Adrenal gland (tissue), 12 donors: ENCODE measurements around the gene SLC35E2B. TPM values are rescaled to one million over a fixed set of nuclear protein-coding genes. Genes with fewer than 3 reads are reported as not detected.
"Not testable (repeated sequence)": the region's sequence is repeated elsewhere in the genome, so short reads cannot be mapped to it uniquely, and the experiment has no call there.

Experiments
- DNase-seq, 7 donors: peaks; one replicate each; pipeline ENCODE4 v3.0.0-alpha.2; 2019 to 2020
- H3K27ac ChIP-seq, 5 donors: fragments of 200-600 bp; sonication (generic) in 4 of 5; 1 replicate in 3 of 5; 2 replicates in 2 of 5; pipeline versions ENCODE4 v1.5.1 to v1.8.0; 2016 to 2020; ENCODE audit warnings: mild to moderate bottlenecking in 1 of 5
- H3K27me3 ChIP-seq: fragments of 200-600 bp; 2 replicates; pipeline ENCODE4 v1.8.0; 2021
- H3K36me3 ChIP-seq, 2 donors: fragments of 200-600 bp; replicated peaks in 1 of 2; 1 replicate in 1 of 2; 2 replicates in 1 of 2; pipeline versions ENCODE4 v1.5.1 to v1.8.0; 2018 to 2022
- H3K4me1 ChIP-seq, 2 donors: fragments of 200-600 bp; replicated peaks in 1 of 2; 1 replicate in 1 of 2; 2 replicates in 1 of 2; pipeline versions ENCODE4 v1.5.1 to v1.8.0; 2018 to 2021
- H3K4me3 ChIP-seq, 4 donors: fragments of 200-600 bp; sonication (generic) in 3 of 4; one replicate each; pipeline ENCODE4 v1.5.1; 2016 to 2018
- H3K9me3 ChIP-seq, 3 donors: fragments of 200-600 bp; sonication (generic) in 1 of 3; replicated peaks in 1 of 3; 1 replicate in 2 of 3; 2 replicates in 1 of 3; pipeline versions ENCODE4 v1.5.1 to v1.8.0; 2016 to 2021
- CTCF ChIP-seq, 6 experiments: fragments of 450-650 bp in 4 of 6; fragments of 200-600 bp in 2 of 6; sonication (generic) in 1 of 6; IDR thresholded peaks; 1 replicate in 5 of 6; 2 replicates in 1 of 6; pipeline versions ENCODE4 v1.5.1 to v1.8.0; 2016 to 2021; ENCODE audit warnings: antibody characterized with exemption in 6 of 6, mild to moderate bottlenecking in 2 of 6, moderate library complexity in 1 of 6
- POLR2A ChIP-seq, 2 donors: fragments of 450-650 bp; IDR thresholded peaks; one replicate each; pipeline ENCODE4 v1.6.1; 2017; ENCODE audit warnings: antibody characterized with exemption in 2 of 2, mild to moderate bottlenecking in 2 of 2, moderate library complexity in 1 of 2
- WGBS, 4 donors: extraction: QIAGEN DNeasy Blood & Tissue Kit in 2 of 4; methylation state at CpG; one replicate each; pipeline versions ENCODE4 v1.1.5 to v1.1.7; 2013 to 2017; 5-methylcytosine and 5-hydroxymethylcytosine counted together
- intact Hi-C, 2 donors: fragments of 100-400 bp; cut with DNase I; formaldehyde crosslinking; loops; one replicate each; pipeline versions ENCODE4 v1.14.1 to v1.15.0; 2022 to 2023
- polyA plus RNA-seq, 3 donors: library from polyadenylated mRNA; stranded (reverse); fragments of 200-250 nt in 2 of 3; fragments of 350-450 nt in 1 of 3; fragmentation: Illumina TruSeq in 1 of 3; extraction: RNeasy Lipid Tissue Mini Kit (QIAGEN cat#74804) in 1 of 3; gene quantifications; one replicate each; pipeline ENCODE4 v1.2.3, GENCODE V29; 2013 to 2014
- total RNA-seq, 9 donors: library from RNA; depleted of rRNA in 4 of 9; stranded (reverse); fragments of >200 nt in 4 of 9; fragments of 120-200 nt in 1 of 9; fragmentation: NEBNext Ultra II Directional in 1 of 9; extraction: Animal tissue kit (Norgen Biotek cat#: 25700) in 1 of 9; gene quantifications; one replicate each; pipeline versions ENCODE4 v1.1.0 to v1.2.4, GENCODE V29; 2013 to 2023
- donor health status: healthy with polysubstance abuse.
- donor health status: Bipolar disorder and iron deficiency.
- donor health status: DM: yes; HTN: yes; CAD: no.
- donor health status: DM: no; HTN: no; CAD: no.
- donor health status: DM: no; HTN: no; CAD: no.
- donor health status: DM: yes; HTN: yes; CAD: no.

SLC35E2B gene
- total and polyA plus RNA-seq, 12 donors: 11.2 to 89.5 (median 48.3) TPM

GRCh38 chr1:1678581-1679380 lies 13.8 kb downstream of the SLC35E2B start:
- Histone ChIP-seq H3K4me1 (peaks cover 0 to 5% of the 10 kb centered on the region in 2 donors), H3K27me3 (no peaks in the 10 kb centered on the region), H3K27ac (no peak overlapping the region), H3K9me3 (no peaks in the 10 kb centered on the region), H3K4me3 (no peak overlapping the region), H3K36me3 (no peaks in the 10 kb centered on the region)
- intact Hi-C loops: no loop called here
- no peak for DNase-seq
- WGBS, 4 donors: 72 to 91% (median 78%) methylated on average over 12 to 24 of the region's 24 CpGs
- no peak for TF ChIP-seq CTCF (IDR thresholded peaks at IDR 0.05)
- no peak for TF ChIP-seq POLR2A (IDR thresholded peaks at IDR 0.05)

GRCh38 chr1:1677718-1678580 lies 14.6 kb downstream of the SLC35E2B start:
- H3K27ac ChIP-seq: no peak overlapping the region
- WGBS, 4 donors: 71 to 84% (median 77%) methylated on average over 35 to 39 of the region's 39 CpGs
- DNase-seq: peak in 1 of 7 donors; percentile 17
- intact Hi-C loops: no loop called here
- no peaks in the 10 kb centered on the region for H3K27me3 ChIP-seq
- no peaks in the 10 kb centered on the region for H3K36me3 ChIP-seq
- H3K4me1 ChIP-seq: peaks cover 0 to 5% of the 10 kb centered on the region in 2 donors
- no peaks in the 10 kb centered on the region for H3K9me3 ChIP-seq
- TF ChIP-seq CTCF (IDR thresholded peaks at IDR 0.05): no peak
- no peak for TF ChIP-seq POLR2A (IDR thresholded peaks at IDR 0.05)
- H3K4me3 ChIP-seq: no peak overlapping the region

GRCh38 chr1:1676087-1676486 lies 16.5 kb downstream of the SLC35E2B start:
- H3K27ac ChIP-seq, H3K4me1 ChIP-seq, H3K9me3 ChIP-seq, H3K27me3 ChIP-seq, H3K4me3 ChIP-seq, intact Hi-C loops, DNase-seq: not testable (repeated sequence)
- WGBS, 4 donors: 83 to 92% methylated on average over 9 to 10 of the region's 21 CpGs; no CpG with 5 or more reads in 2 of the 4 donors
- peaks cover 0 to 16% of the 10 kb centered on the region in 2 donors for H3K36me3 ChIP-seq

GRCh38 chr1:1675218-1675617 lies 17.4 kb downstream of the SLC35E2B start:
- H3K4me3 ChIP-seq, intact Hi-C loops, H3K27me3 ChIP-seq, H3K9me3 ChIP-seq, H3K4me1 ChIP-seq, H3K27ac ChIP-seq: not testable (repeated sequence)
- peak in 1 of 7 donors; percentile 11 for DNase-seq
- 91 to 95% (median 91%) methylated on average over 10 to 15 of the region's 18 CpGs; no CpG with 5 or more reads in 1 of the 4 donors for WGBS, 4 donors
- H3K36me3 ChIP-seq: peaks cover 0 to 24% of the 10 kb centered on the region in 2 donors

GRCh38 chr1:1674806-1675205 lies 17.8 kb downstream of the SLC35E2B start:
- WGBS, 4 donors: 84 to 95% (median 89%) methylated on average over 9 to 13 of the region's 21 CpGs
- intact Hi-C loops, H3K9me3 ChIP-seq, H3K4me3 ChIP-seq, H3K27ac ChIP-seq, DNase-seq, H3K4me1 ChIP-seq, H3K27me3 ChIP-seq: not testable (repeated sequence)
- peaks cover 0 to 27% of the 10 kb centered on the region in 2 donors for H3K36me3 ChIP-seq
